ENCODE data around the gene PIP5K1B.

GRCh38 chr9:68859347-68859746, 154.3 kb downstream of the PIP5K1B start:
- TF ChIP-seq CTCF (IDR thresholded peaks at IDR 0.05): no peak
- no peak for TF ChIP-seq EZH2 (IDR thresholded peaks at IDR 0.05; ENCODE audit: borderline replicate concordance, insufficient read depth, low read depth, low read length, poor library complexity, severe bottlenecking)

Data from B cell (primary cell).